Activated CD4-positive, CD25-positive, alpha-beta regulatory T cell treated with anti-CD3 and anti-CD28 coated beads, Interleukin-2, amount 50 U/mL, for 72 hours (primary cell): ENCODE data around the gene PCDHA6.
"Not testable (repeated sequence)": the region's sequence is repeated elsewhere in the genome, so short reads cannot be mapped to it uniquely, and the experiment has no call there.

Source experiments
- DNase-seq: peaks from one replicate; pipeline ENCODE4 v3.0.0; 2021

The PCDHA6 gene

GRCh38 chr5:140857987-140858240 is 30.2 kb downstream of the PCDHA6 start:
- no peak for DNase-seq

GRCh38 chr5:140862441-140863295 is 34.9 kb downstream of the PCDHA6 start:
- DNase-seq = no peak

- no peak for DNase-seq
These were observed 41.2 kb downstream of the PCDHA6 start, which contains the start of gene PCDHA11 for GRCh38 chr5:140868721-140869554. Gene PCDHA11, plus strand, starts transcription at chr5:140868957. Its CDS starts 147 bp downstream, at chr5:140869104.

GRCh38 chr5:140869555-140869886 is 41.8 kb downstream of the PCDHA6 start:
- DNase-seq = no peak

- DNase-seq = no peak
These were observed 42.8 kb downstream of the PCDHA6 start for GRCh38 chr5:140870221-140871201.

GRCh38 chr5:140875085-140876065 is 47.6 kb downstream of the PCDHA6 start, which contains the start of gene PCDHA12:
Gene PCDHA12, plus strand, starts transcription at chr5:140875308. Its CDS starts 165 bp downstream, at chr5:140875473.
- no peak for DNase-seq

- DNase-seq = not testable (repeated sequence)
These were observed 48.9 kb downstream of the PCDHA6 start for GRCh38 chr5:140876541-140877261.

GRCh38 chr5:140877262-140877581 is 49.5 kb downstream of the PCDHA6 start:
- DNase-seq = no peak
